Ecto neural progenitor cell (in vitro differentiated cells): ENCODE measurements around the gene SERPIND1.

Experiments used
- DNase-seq: peaks from one replicate; pipeline ENCODE4 v3.0.0-alpha.2; 2018; ENCODE audit warnings: low spot score

The SERPIND1 gene

GRCh38 chr22:20775342-20775895 lies 1.5 kb downstream of the SERPIND1 start:
- no peak for DNase-seq

DNA sequence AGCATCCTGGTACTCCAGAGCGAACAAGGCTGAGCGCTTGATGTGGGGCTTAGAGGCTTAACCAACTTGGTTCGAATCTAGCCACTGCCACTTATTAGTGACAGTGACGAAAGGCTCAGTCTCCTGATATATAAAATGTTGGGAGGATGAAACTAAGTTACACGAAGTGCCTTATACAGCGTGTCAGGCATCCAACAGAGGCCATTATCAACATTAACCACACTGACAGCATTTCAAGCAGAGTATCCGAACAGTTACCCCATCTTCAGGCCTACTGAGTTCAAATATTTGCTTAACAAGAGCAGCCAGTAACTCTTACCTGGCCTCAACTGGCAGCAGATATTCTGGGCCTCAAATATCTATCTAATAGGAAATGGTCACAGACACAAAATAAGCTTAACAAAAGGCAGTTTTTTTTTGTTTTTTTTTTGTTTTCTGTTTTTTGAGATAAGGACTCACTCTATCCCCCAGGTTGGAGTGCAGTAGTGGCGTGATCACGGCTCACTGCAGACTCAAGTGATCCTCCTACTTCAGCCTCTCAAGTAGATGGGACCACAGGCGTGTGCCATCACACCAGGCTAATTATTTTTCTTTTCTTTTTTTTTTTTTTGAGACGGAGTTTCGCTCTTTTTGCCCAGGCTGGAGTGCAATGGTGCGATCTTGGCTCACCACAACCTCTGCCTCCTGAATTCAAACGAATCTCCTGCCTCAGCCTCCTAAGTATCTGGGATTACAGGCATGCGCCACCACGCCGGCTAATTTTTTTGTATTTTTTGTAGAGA lies 2.9 kb downstream of the SERPIND1 start:
- no peak for DNase-seq

GRCh38 chr22:20777420-20778177 lies 3.7 kb downstream of the SERPIND1 start:
- no peak for DNase-seq

DNA sequence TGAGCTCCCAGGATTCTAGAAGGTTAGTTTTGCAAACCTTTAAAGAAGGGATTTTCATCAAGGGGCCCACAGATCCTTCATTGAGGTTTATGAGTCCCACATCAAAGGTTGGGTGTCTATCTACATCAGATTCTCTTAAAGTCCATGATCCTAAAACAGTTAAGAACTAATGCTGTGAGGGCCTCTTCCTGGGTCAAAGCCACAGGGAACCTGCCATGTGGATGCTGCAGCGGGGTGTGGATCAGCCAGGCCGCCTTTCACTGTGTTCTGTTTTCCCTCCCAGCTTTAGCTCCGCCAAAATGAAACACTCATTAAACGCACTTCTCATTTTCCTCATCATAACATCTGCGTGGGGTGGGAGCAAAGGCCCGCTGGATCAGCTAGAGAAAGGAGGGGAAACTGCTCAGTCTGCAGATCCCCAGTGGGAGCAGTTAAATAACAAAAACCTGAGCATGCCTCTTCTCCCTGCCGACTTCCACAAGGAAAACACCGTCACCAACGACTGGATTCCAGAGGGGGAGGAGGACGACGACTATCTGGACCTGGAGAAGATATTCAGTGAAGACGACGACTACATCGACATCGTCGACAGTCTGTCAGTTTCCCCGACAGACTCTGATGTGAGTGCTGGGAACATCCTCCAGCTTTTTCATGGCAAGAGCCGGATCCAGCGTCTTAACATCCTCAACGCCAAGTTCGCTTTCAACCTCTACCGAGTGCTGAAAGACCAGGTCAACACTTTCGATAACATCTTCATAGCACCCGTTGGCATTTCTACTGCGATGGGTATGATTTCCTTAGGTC lies 5.3 kb downstream of the SERPIND1 start:
- no peak for DNase-seq

- DNase-seq = no peak
Measured at GRCh38 chr22:20779818-20780158, 5.9 kb downstream of the SERPIND1 start.

- DNase-seq = no peak
Measured at GRCh38 chr22:20781272-20781990, 7.5 kb downstream of the SERPIND1 start.

- no peak for DNase-seq
Measured at GRCh38 chr22:20782083-20782482, 8.2 kb downstream of the SERPIND1 start.

- no peak for DNase-seq
Measured at GRCh38 chr22:20782596-20783299, 8.8 kb downstream of the SERPIND1 start.

DNA sequence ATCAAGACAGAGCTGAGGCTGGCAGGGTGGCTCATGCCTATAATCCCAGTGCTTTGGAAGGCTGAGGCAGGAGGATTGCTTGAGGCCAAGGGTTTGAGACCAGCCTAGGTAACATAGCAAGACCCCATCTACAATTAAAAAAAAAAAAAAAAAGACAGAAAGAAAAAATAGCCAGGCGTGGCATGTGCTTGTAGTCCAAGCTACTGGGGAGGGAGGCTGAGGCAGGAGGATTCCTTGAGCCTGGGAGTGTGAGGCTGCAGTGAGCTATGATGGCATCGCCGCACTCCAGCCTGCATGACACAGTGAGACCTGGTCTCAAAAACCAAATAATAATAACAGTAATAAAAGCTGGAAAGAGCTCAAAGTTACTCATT lies 9.4 kb downstream of the SERPIND1 start:
- DNase-seq = no peak

DNA sequence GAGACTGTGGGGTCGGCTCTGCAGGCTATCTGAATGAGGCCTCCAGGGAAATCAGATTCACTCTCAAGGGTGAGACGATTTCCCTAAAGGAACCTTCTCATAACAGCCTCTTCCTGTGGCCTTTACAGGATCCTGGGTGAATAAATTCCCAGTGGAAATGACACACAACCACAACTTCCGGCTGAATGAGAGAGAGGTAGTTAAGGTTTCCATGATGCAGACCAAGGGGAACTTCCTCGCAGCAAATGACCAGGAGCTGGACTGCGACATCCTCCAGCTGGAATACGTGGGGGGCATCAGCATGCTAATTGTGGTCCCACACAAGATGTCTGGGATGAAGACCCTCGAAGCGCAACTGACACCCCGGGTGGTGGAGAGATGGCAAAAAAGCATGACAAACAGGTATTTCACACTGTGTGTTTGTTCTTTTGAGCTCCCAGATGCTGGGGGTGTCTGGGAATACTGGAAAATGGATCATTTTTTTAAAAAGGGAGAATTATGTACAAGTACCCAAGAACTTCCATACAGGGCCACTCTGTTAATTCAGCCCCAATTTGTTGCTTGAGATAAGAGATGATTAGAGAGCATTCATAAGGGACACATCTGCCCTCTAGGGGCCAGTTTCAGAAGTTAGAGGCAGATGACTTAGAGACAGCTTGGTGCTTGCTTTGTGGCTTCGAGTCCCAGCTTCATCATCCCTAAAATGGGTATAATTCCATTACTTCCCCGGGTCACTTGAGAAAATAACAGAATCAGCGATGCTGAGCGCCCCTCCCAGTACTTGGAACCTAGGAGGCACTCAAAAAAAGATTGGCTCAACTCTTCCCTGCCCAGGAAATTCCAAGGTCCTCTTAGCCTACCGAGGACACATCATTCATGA lies 10.2 kb downstream of the SERPIND1 start:
- DNase-seq = no peak

- DNase-seq = no peak
Measured at GRCh38 chr22:20785415-20785814, 11.5 kb downstream of the SERPIND1 start.

GRCh38 chr22:20786048-20786447 lies 12.1 kb downstream of the SERPIND1 start:
- DNase-seq = no peak

- DNase-seq = no peak
Measured at GRCh38 chr22:20786536-20786979, 12.6 kb downstream of the SERPIND1 start.

GRCh38 chr22:20787223-20787622 lies 13.3 kb downstream of the SERPIND1 start:
- no peak for DNase-seq

DNA sequence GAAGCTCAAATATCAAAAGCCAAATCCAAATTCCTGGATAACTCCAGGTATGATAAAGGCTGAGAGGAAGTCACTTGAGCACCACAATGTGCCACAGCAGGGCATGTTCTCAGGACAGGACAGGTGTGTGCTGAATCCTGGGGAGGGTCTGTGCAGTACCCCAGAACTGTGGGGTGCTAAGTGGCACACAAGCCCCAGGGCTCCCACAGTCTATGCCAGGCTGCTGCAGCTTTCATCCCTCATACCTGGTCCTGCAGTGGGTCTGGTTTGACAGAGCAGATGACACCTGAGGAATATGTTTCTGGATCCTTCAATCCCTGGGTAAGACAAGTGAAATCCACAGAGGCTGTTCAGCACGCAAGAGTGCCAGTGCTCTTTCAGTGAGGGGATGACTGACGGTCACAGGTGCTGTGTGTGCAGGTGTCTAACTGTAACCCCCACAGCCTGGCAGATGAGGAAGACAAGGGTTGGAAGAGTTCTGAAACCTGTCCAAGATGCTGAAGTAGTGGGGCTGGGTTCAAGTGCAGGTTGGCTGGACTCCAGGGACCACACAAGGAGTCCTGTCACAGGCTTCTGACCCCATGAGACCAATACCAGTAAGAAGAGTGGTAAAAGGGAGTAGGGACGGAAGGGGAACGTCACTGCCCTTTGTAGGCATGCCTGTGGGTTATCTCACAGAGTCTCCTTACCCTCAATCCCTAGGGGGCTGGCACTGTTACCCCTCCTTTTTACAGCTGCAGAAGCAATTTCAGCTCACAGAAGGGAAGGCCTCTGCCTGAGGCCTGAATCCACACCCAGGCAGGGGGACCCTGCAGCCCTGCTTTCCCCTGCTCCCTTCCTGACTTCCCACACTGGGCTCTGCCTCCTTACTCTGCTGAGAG lies 14.1 kb downstream of the SERPIND1 start:
- DNase-seq = no peak

DNA sequence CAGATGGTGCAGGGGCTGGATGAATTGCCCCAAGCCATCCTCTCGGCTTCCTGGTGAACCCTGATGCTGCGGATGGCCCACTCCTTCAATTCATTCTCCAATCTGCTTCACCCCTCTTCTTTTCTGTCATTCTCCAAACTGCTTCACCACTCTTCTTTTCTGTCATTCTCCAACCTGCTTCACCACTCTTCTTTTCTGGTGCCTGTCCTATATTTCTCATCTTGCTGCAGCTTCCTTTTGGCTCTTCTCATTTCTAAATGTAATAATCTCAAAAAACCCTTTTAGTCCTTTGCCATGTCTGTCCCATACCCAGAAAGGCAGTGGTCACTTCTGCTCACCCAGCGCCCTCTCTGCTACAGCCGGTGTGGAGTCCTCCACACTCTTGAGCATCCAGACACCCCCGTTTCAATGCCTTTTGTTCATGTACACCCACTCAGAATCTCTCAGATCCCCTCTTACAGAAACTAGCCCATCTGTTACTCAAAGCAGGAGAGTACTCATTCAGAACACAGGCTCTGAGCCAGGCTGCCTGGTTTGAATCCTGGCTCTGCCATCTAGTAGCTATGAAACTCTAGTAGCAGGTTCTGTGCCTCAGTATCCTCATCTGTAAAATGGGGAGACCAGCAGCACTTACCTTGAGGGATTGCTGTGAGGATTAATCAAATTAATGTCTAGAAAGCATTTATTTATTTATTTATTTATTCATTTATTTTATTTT lies 14.9 kb downstream of the SERPIND1 start:
- no peak for DNase-seq

GRCh38 chr22:20792221-20792965 lies 18.5 kb downstream of the SERPIND1 start:
- no peak for DNase-seq
